IMR-90 (cell line): Measurements from ENCODE around the gene ZYG11B. TPM values are rescaled to one million over a fixed set of nuclear protein-coding genes. Genes with fewer than 3 reads are reported as not detected.

Source experiments
- ATAC-seq: fragments of 200-7000 bp; cut with Tn5 transposase; 2 replicates; pipeline ENCODE4 v1.9.1; 2020; ENCODE audit warnings: low read depth, mild to moderate bottlenecking, moderate library complexity
- BruUV-seq: library from RNA; stranded (reverse); fragments of 400-500 nt; replicated peaks from 2 replicates; lab custom pipeline; 2021; lab: Mats Ljungman, UMichigan
- CTCF ChIA-PET: fragments of 300-600 bp; formaldehyde crosslinking; extraction: SDS; loops from one replicate; lab custom pipeline; 2021; ENCODE audit warnings: antibody characterized with exemption; lab: Yijun Ruan, JAX
- POLR2A ChIA-PET: fragments of 300-600 bp; sonication (Branson Sonifier 250); formaldehyde crosslinking; loops from one replicate; lab custom pipeline; 2022; ENCODE audit warnings: antibody characterized with exemption; ENCODE audit not compliant: unreplicated experiment; lab: Charles Lee
- DNase-seq: peaks from one replicate; pipeline ENCODE4 v3.0.0; 2013
- H2AFZ ChIP-seq: replicated peaks from 2 replicates; pipeline ENCODE3; 2013; ENCODE audit warnings: low read length, mild to moderate bottlenecking; ENCODE audit not compliant: poor library complexity
- H2AK5ac ChIP-seq: 2 replicates; pipeline ENCODE4 v1.6.1; 2013; ENCODE audit warnings: low read depth, low read length, inconsistent platforms
- H2AK9ac ChIP-seq: replicated peaks from 2 replicates; pipeline ENCODE3; 2013; ENCODE audit warnings: mild to moderate bottlenecking, low read depth, low read length, moderate library complexity; ENCODE audit not compliant: poor library complexity
- H2BK120ac ChIP-seq: 2 replicates; pipeline ENCODE4 v1.6.1; 2013; ENCODE audit warnings: low read depth, low read length, inconsistent platforms
- H2BK15ac ChIP-seq: 3 replicates; pipeline ENCODE4 v1.6.1; 2013; ENCODE audit warnings: low read depth, low read length, inconsistent platforms
- H2BK20ac ChIP-seq: 2 replicates; pipeline ENCODE4 v1.6.1; 2013; ENCODE audit warnings: low read depth, mild to moderate bottlenecking, inconsistent platforms, low read length, moderate library complexity
- H2BK5ac ChIP-seq: 2 replicates; pipeline ENCODE4 v1.6.1; 2013; ENCODE audit warnings: mild to moderate bottlenecking, low read depth, low read length, inconsistent platforms; ENCODE audit not compliant: poor library complexity, severe bottlenecking
- H3K14ac ChIP-seq: replicated peaks from 2 replicates; pipeline ENCODE4 v1.6.1; 2013; ENCODE audit warnings: low read depth, low read length, inconsistent platforms
- H3K18ac ChIP-seq: 2 replicates; pipeline ENCODE4 v1.6.1; 2013; ENCODE audit warnings: low read depth, low read length, control low read depth
- H3K23ac ChIP-seq: 2 replicates; pipeline ENCODE4 v1.6.1; 2013; ENCODE audit warnings: low read depth, low read length, inconsistent platforms
- H3K27ac ChIP-seq: 2 replicates; pipeline ENCODE4 v1.5.1; 2013; ENCODE audit warnings: mild to moderate bottlenecking, control low read depth, low read length; ENCODE audit not compliant: insufficient read depth
- H3K27me3 ChIP-seq: 2 replicates; pipeline ENCODE4 v1.6.1; 2013; ENCODE audit warnings: low read length; ENCODE audit not compliant: control insufficient read depth, insufficient read depth
- H3K36me3 ChIP-seq: 2 replicates; pipeline ENCODE4 v1.6.1; 2013; ENCODE audit warnings: low read length, mixed read lengths; ENCODE audit not compliant: control insufficient read depth, insufficient read depth
- H3K4ac ChIP-seq: 2 replicates; pipeline ENCODE4 v1.6.1; 2013; ENCODE audit warnings: low read depth, low read length, inconsistent platforms
- H3K4me1 ChIP-seq: 2 replicates; pipeline ENCODE4 v1.6.1; 2013; ENCODE audit warnings: low read length, mixed read lengths; ENCODE audit not compliant: control insufficient read depth, insufficient read depth
- H3K4me2 ChIP-seq: 2 replicates; pipeline ENCODE4 v1.6.1; 2013; ENCODE audit warnings: low read depth, mild to moderate bottlenecking, control low read depth, low read length, moderate library complexity
- H3K4me3 ChIP-seq: 2 replicates; pipeline ENCODE4 v1.5.1; 2013; ENCODE audit warnings: low read depth, mild to moderate bottlenecking, control low read depth, low read length, moderate library complexity; ENCODE audit not compliant: insufficient read depth
- H3K56ac ChIP-seq: 2 replicates; pipeline ENCODE4 v1.6.1; 2013; ENCODE audit warnings: low read length, inconsistent platforms; ENCODE audit not compliant: insufficient read depth; ENCODE audit errors: extremely low read depth
- H3K79me1 ChIP-seq, 2 experiments: 2 replicates each; pipeline ENCODE4 v1.6.1; 2013; ENCODE audit warnings: low read length in 2 of 2, inconsistent platforms in 1 of 2, low read depth in 1 of 2
- H3K9ac ChIP-seq: 2 replicates; pipeline ENCODE4 v1.6.1; 2013; ENCODE audit warnings: low read depth, low read length, control low read depth
- H3K9me1 ChIP-seq: 2 replicates; pipeline ENCODE4 v1.6.1; 2013; ENCODE audit warnings: low read length, inconsistent platforms; ENCODE audit not compliant: insufficient read depth
- H3K9me3 ChIP-seq: 2 replicates; pipeline ENCODE4 v1.6.1; 2013; ENCODE audit warnings: low read length; ENCODE audit not compliant: control insufficient read depth, insufficient read depth
- H4K20me1 ChIP-seq: 2 replicates; pipeline ENCODE4 v1.6.1; 2013; ENCODE audit warnings: low read length, inconsistent platforms; ENCODE audit not compliant: insufficient read depth
- H4K5ac ChIP-seq: 2 replicates; pipeline ENCODE4 v1.6.1; 2013; ENCODE audit warnings: mild to moderate bottlenecking, low read depth, low read length, control low read depth
- H4K8ac ChIP-seq, 2 experiments: 2 replicates each; pipeline ENCODE4 v1.6.1; 2013; ENCODE audit warnings: low read depth in 2 of 2, low read length in 2 of 2, control low read depth in 1 of 2, inconsistent platforms in 1 of 2
- H4K91ac ChIP-seq: 2 replicates; pipeline ENCODE4 v1.6.1; 2013; ENCODE audit warnings: low read depth, low read length, inconsistent platforms; ENCODE audit not compliant: insufficient read depth
- CTCF ChIP-seq: conservative IDR thresholded peaks from 2 replicates; pipeline ENCODE4 v1.5.1; 2012; ENCODE audit warnings: mild to moderate bottlenecking, low read depth, low read length, improper control_type of control experiment
- FOS ChIP-seq: fragments of 150-350 bp; IDR thresholded peaks from 2 replicates; pipeline ENCODE4 v1.6.1; 2016; ENCODE audit warnings: low read depth, low read length
- MAFK ChIP-seq: IDR thresholded peaks from 2 replicates; pipeline ENCODE4 v1.6.1; 2012; ENCODE audit warnings: low read depth, low read length, improper control_type of control experiment
- NFE2L2 ChIP-seq: fragments of 150-350 bp; IDR thresholded peaks from 2 replicates; pipeline ENCODE4 v1.6.1; 2016; ENCODE audit warnings: low read depth, mild to moderate bottlenecking, low read length
- RFX5 ChIP-seq: IDR thresholded peaks from 2 replicates; pipeline ENCODE4 v1.8.0; 2012; ENCODE audit warnings: low read depth, mild to moderate bottlenecking, low read length, moderate library complexity
- SMC3 ChIP-seq: fragments of 150-350 bp; IDR thresholded peaks from 2 replicates; pipeline ENCODE4 v1.6.1; 2016; ENCODE audit warnings: low read depth, mild to moderate bottlenecking, antibody characterized with exemption, low read length, moderate library complexity
- USF2 ChIP-seq: fragments of 150-350 bp; IDR thresholded peaks from 2 replicates; pipeline ENCODE4 v1.6.1; 2017; ENCODE audit warnings: mild to moderate bottlenecking, antibody characterized with exemption, low read length, low read depth
- WGBS, 2 experiments: methylation state at CpG; one replicate each; pipeline versions ENCODE4 v1.1.5 to v1.1.7; 2013; ENCODE audit warnings: missing lambda C conversion rate in 2 of 2; ENCODE audit not compliant: insufficient read length in 1 of 2; ENCODE audit errors: extremely low coverage in 2 of 2; 5-methylcytosine and 5-hydroxymethylcytosine counted together
- dilution Hi-C: fragments of 300-500 bp; cut with HindIII; formaldehyde crosslinking; loops from one replicate; pipeline ENCODE4 v1.14.3; 2018; ENCODE audit warnings: low sequenced_read_pairs; ENCODE audit not compliant: unreplicated experiment
- in situ Hi-C: fragments of 300-500 bp; cut with MboI; formaldehyde crosslinking; loops from 3 replicates; pipeline ENCODE4 v1.14.3; 2019; ENCODE audit warnings: low sequenced_read_pairs, inconsistent platforms, mixed read lengths
- intact Hi-C: fragments of 100-400 bp; cut with micrococcal nuclease; formaldehyde crosslinking; loops from 2 replicates; pipeline ENCODE4 v1.10.0; 2022
- polyA plus RNA-seq, 3 experiments: library from polyadenylated mRNA; depleted of rRNA; stranded (reverse); fragments of >200 nt; gene quantifications; 2 replicates each; pipeline ENCODE4 v1.2.3, GENCODE V29; 2012; ENCODE audit warnings: low replicate concordance in 1 of 3
- total RNA-seq: library from RNA; depleted of rRNA; stranded (reverse); fragments of >200 nt; gene quantifications from 2 replicates; pipeline ENCODE4 v1.2.3, GENCODE V29; 2012

ZYG11B gene
- total and polyA plus RNA-seq, 2 of the 4 experiments (the other 2 are of a cell fraction): 8.1 to 55.2 TPM

- TF ChIP-seq MAFK: no peak
- no peak for TF ChIP-seq USF2
- TF ChIP-seq FOS: no peak
- no peak for TF ChIP-seq NFE2L2
- TF ChIP-seq CTCF: no peak
- no peak for TF ChIP-seq SMC3
- TF ChIP-seq RFX5: no peak
- Histone ChIP-seq H3K14ac (no peak overlapping the region), H4K91ac (no peak overlapping the region), H4K20me1 (no peaks in the 10 kb centered on the region), H2BK20ac (no peak overlapping the region), H3K4me3 (no peak overlapping the region), H3K27ac (no peak overlapping the region), H2BK5ac (no peak overlapping the region), H2BK15ac (no peak overlapping the region), H2BK120ac (no peak overlapping the region), H3K79me1 (peaks cover 0 to 3% of the 10 kb centered on the region in 2 experiments; a peak in 3 of 4 replicates), H3K36me3 (no peaks in the 10 kb centered on the region), H2AK9ac (no peak overlapping the region), H3K4ac (no peak overlapping the region), H3K27me3 (no peaks in the 10 kb centered on the region), H3K4me2 (no peak overlapping the region), H2AK5ac (no peak overlapping the region), H3K9me1 (no peaks in the 10 kb centered on the region; the same call in 1 of the 2 replicates), H4K5ac (no peak overlapping the region), H3K4me1 (no peaks in the 10 kb centered on the region), H3K56ac (no peak overlapping the region), H3K18ac (no peak overlapping the region), H3K9ac (no peak overlapping the region), H3K9me3 (no peaks in the 10 kb centered on the region), H3K23ac (no peak overlapping the region; the same call in 1 of the 2 replicates), H2AFZ (no peak overlapping the region), H4K8ac (no peak overlapping the region)
- ChIA-PET CTCF (interaction anchor here (1.2 kb wide), 1 partner anchor 10 kb away, joined by 4 read pairs; the partner anchor contains the start of gene ZYG11A), POLR2A (no interaction called here)
- intact Hi-C loops: no loop called here
- DNase-seq: no peak
- no peak for ATAC-seq
- no TSS peak for BruUV-seq
- in situ Hi-C loops: no loop called here
- WGBS, 2 experiments: 20% methylated on average over 1 of the region's 2 CpGs; no CpG with 5 or more reads in 1 of the 2 experiments
- dilution Hi-C loops: no loop called here
These were observed 126.6 kb downstream of the ZYG11B start for GRCh38 chr1:52852854-52853253.
